ENCODE measurements around the gene BCL11A.

Gene BCL11A

DNA sequence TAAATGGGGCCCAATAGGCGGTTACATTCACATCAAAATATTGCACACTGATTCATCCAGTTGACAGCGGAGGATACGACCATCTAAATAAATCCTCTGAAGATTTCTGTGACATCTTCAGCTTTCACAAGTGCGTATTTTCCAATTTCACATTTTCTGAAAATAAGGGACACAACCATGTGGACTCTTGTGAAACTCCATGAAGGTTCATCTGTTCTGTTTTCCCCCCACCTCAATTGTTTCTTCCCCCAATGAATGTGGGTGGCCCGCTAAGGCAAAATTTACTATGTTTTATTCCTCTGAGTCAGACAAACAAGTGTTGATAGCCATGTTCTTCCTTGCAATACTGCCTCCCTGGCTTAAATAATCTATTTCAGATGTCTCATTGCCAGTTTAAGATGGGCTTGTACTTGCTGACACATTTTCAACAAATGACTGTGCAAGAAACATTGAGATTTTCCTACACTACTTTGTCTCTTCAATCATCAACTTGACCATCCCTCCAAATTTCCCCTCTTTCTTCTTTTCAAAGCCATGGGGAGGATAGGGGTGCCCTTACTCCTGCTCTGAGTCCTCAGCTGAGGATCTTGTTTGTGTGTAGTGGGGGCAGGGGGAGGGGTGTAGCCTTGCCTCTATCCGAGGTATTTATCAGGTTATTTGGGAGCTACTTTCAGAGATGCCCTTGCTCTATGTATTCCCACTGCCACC, 78.2 kb downstream of the BCL11A start:
- TF ChIP-seq, protein P1, sequence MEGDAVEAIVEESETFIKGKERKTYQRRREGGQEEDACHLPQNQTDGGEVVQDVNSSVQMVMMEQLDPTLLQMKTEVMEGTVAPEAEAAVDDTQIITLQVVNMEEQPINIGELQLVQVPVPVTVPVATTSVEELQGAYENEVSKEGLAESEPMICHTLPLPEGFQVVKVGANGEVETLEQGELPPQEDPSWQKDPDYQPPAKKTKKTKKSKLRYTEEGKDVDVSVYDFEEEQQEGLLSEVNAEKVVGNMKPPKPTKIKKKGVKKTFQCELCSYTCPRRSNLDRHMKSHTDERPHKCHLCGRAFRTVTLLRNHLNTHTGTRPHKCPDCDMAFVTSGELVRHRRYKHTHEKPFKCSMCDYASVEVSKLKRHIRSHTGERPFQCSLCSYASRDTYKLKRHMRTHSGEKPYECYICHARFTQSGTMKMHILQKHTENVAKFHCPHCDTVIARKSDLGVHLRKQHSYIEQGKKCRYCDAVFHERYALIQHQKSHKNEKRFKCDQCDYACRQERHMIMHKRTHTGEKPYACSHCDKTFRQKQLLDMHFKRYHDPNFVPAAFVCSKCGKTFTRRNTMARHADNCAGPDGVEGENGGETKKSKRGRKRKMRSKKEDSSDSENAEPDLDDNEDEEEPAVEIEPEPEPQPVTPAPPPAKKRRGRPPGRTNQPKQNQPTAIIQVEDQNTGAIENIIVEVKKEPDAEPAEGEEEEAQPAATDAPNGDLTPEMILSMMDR (conservative IDR thresholded peaks at IDR 0.05; ENCODE audit: low read depth, low read length), result no peak
- H3K4me3 ChIP-seq (ENCODE audit: low read length), result no peak overlapping the region
- DNase-seq (ENCODE audit: low read depth), result no peak

DNA sequence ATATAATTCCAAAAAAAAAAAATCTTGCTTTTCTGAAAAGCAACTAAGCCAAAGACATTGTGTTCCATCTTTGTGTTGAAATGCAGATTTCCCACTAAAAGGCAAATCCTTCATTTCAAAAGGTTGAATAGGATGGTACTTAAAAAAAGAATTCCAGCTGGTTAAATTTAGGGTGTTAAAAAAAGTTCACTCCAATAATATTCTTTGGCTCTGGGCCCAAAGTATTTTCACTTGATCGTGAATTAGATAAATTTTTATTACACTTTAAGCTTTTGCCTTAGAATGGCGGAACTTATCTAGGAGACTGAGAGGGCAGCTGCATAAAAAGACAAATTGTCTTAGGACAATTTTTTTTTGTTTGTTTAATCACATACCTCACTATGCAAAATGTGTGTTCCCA, 79.2 kb downstream of the BCL11A start:
- no peak overlapping the region for H3K4me3 ChIP-seq (ENCODE audit: low read length)
- TF ChIP-seq, protein P1 (conservative IDR thresholded peaks at IDR 0.05; ENCODE audit: low read depth, low read length), result no peak
- DNase-seq (ENCODE audit: low read depth), result no peak

DNA sequence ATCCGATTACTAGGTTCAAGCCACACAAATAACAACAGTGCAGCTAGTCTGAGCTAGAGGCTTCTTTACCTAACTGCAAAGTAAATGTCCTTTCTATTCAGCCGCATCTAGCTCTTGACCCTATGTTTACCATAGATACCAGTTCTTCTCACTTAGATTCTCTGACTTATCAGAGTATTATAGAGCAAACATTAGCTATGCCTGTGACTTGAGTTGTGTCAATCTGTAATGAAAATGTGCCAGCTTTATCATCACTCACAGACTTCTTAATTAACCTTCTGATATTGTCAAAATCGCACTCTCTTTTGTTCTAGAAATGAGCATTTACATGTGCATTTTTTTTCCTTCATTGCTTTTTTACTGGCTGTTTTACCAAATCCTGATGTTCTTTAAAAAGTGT, 79.9 kb downstream of the BCL11A start:
- H3K4me3 ChIP-seq (ENCODE audit: low read length), result no peak overlapping the region
- TF ChIP-seq, protein P1 (conservative IDR thresholded peaks at IDR 0.05; ENCODE audit: low read depth, low read length), result no peak

DNA sequence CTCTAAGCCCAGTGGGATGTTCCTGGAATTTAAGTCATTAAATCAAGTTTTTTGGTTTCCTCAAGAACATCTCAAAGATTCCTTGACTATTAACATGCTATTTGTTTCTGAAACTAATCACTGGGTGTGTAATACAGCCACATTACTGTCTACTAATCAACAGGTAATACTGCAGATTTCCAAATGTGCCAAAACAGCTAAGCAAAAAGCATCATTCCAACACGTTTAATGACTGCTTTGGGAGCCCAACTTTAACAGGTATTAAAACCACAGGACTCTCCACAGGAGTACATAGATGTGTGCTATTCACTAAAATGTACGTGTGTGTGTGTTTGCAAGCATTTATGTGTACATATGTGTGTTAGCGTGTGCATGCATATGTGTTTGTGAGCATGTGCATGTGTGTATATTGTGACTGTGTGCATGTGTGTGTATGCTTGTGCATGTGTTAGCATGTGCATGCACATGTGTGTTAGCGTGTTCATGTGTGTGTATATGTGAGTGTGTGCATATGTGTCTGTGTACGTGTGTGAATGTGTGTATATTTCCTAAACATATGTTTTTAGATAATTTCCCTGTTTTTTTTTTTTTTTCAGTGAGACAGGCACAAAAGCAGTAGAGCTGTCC, 80.7 kb downstream of the BCL11A start:
- DNase-seq (ENCODE audit: low read depth), result no peak
- TF ChIP-seq, protein P1 (conservative IDR thresholded peaks at IDR 0.05; ENCODE audit: low read depth, low read length), result no peak
- no peak overlapping the region for H3K4me3 ChIP-seq (ENCODE audit: low read length)

More for the DNA sequence above, 79.9 kb downstream of the BCL11A start:
- DNase-seq (ENCODE audit: low read depth), result no peak

DNA sequence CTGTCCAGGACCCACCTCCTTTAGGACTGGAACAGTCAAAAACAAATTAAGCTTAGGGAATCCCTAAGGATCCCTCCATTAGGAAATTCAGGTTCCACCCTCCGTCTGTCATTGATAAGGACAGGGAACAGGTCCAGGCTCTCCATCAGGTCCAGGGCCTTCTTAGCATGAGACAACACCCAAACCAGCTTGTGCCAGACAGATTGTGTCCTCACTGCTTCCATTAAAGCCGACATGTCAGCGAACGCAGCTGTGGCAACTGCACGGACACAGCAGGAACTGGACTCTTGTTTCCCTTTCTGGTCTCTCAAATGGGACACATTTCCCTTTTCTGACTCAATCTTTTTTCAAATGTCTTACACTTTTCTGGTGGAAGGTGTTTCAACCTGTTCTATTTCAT, 81.4 kb downstream of the BCL11A start:
- TF ChIP-seq, protein P1 (conservative IDR thresholded peaks at IDR 0.05; ENCODE audit: low read depth, low read length), result no peak
- H3K4me3 ChIP-seq (ENCODE audit: low read length), result no peak overlapping the region
- no peak for DNase-seq (ENCODE audit: low read depth)

DNA sequence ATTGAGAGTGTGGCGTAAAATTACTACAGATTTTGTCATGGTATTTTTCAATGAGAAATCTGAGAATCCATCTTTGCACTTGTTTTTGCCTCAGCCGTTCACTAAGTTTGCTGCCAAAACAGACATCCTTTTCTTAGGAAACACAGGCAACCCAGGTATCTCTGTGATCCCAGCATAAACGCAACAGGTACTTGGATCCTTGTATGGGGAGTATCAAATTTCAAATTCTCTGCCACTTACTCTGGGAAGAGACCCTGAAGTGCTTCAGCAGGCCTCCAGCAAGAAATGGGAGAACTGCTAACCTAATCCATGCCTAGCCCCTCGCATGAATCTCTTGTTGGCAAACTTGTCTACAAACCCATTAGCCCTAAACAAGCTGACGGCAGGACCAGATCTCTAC, 83.1 kb downstream of the BCL11A start:
- TF ChIP-seq, protein P1 (conservative IDR thresholded peaks at IDR 0.05; ENCODE audit: low read depth, low read length), result no peak
- DNase-seq (ENCODE audit: low read depth), result no peak
- H3K4me3 ChIP-seq (ENCODE audit: low read length), result no peak overlapping the region

Data from retinal pigment epithelial cell (primary cell).